Right renal cortex interstitium (tissue), 3 donors: ENCODE measurements around the gene TMEM259. TPM values are rescaled to one million over a fixed set of nuclear protein-coding genes. Genes with fewer than 3 reads are reported as not detected.

Experiments used
- DNase-seq, 3 donors: peaks; one replicate each; pipeline ENCODE4 v3.0.0-alpha.2; 2013; ENCODE audit warnings: low read depth in 3 of 3, low spot score in 2 of 3
- polyA plus RNA-seq, 3 donors: library from polyadenylated mRNA; unstranded; fragments of 120-200 nt; gene quantifications; one replicate each; pipeline ENCODE4 v1.2.1, GENCODE V29; 2013; ENCODE audit not compliant: insufficient read length in 3 of 3

Gene TMEM259
- polyA plus RNA-seq, 3 donors = 86.9 to 103 (median 93.5) TPM

GRCh38 chr19:1004803-1005664, 15.9 kb downstream of the TMEM259 start:
- DNase-seq = no peak

- no peak for DNase-seq
These were observed 16.6 kb downstream of the TMEM259 start for GRCh38 chr19:1004204-1004802.

GRCh38 chr19:1003283-1003682, 17.6 kb downstream of the TMEM259 start:
- DNase-seq = no peak

- no peak for DNase-seq
These were observed 18.3 kb downstream of the TMEM259 start for GRCh38 chr19:1002600-1002999.

- DNase-seq = no peak
These were observed 19.3 kb downstream of the TMEM259 start for GRCh38 chr19:1001538-1002166.

GRCh38 chr19:1000591-1001537, 20.1 kb downstream of the TMEM259 start:
- DNase-seq = no peak

- no peak for DNase-seq
These were observed 20.8 kb downstream of the TMEM259 start, which contains the start of gene GRIN3B for GRCh38 chr19:1000095-1000494. TSS of gene GRIN3B (plus strand) at chr19:1000419. CDS start at chr19:1000438, 19 bp downstream.

GRCh38 chr19:999379-999719, 21.6 kb downstream of the TMEM259 start:
- DNase-seq = no peak

- DNase-seq = no peak
These were observed 22.9 kb downstream of the TMEM259 start for GRCh38 chr19:998064-998463.

- no peak for DNase-seq
These were observed 24.7 kb downstream of the TMEM259 start for GRCh38 chr19:996051-996838.

- DNase-seq = no peak
These were observed 25.7 kb downstream of the TMEM259 start for GRCh38 chr19:995051-995827.

GRCh38 chr19:994516-994915, 26.4 kb downstream of the TMEM259 start:
- no peak for DNase-seq

- DNase-seq = no peak
These were observed 27.0 kb downstream of the TMEM259 start for GRCh38 chr19:993831-994393.

- no peak for DNase-seq
These were observed 27.5 kb downstream of the TMEM259 start for GRCh38 chr19:993361-993830.

- DNase-seq = no peak
These were observed 28.3 kb downstream of the TMEM259 start for GRCh38 chr19:992670-993055.

- no peak for DNase-seq
These were observed 28.8 kb downstream of the TMEM259 start for GRCh38 chr19:991932-992669.

GRCh38 chr19:991174-991931, 29.6 kb downstream of the TMEM259 start:
- DNase-seq = no peak
